HepG2 (cell line): ENCODE results near the gene ZNF292. TPM values are rescaled to one million over a fixed set of nuclear protein-coding genes. Genes with fewer than 3 reads are reported as not detected.

ENCODE experiments used
- ATAC-seq: fragments of 200-7000 bp; cut with Tn5 transposase; 3 replicates; pipeline ENCODE4 v1.9.1; 2020; ENCODE audit warnings: mild to moderate bottlenecking, moderate library complexity
- BruUV-seq: library from RNA; stranded (reverse); fragments of 400-500 nt; replicated peaks from 2 replicates; lab custom pipeline; 2021; lab: Mats Ljungman, UMichigan
- CTCF ChIA-PET: fragments of 300-600 bp; formaldehyde crosslinking; extraction: SDS; loops from one replicate; lab custom pipeline; 2021; ENCODE audit warnings: low total read pairs, inconsistent platforms, low intra/inter-chr PET ratio; lab: Yijun Ruan, JAX
- POLR2A ChIA-PET: fragments of 350-600 bp; sonication (Branson Sonifier 250); formaldehyde crosslinking; loops from one replicate; lab custom pipeline; 2020; ENCODE audit warnings: antibody characterized with exemption, inconsistent platforms; lab: Yijun Ruan, JAX
- DNase-seq: peaks from one replicate; pipeline ENCODE4 v3.0.0-alpha.2; 2015; ENCODE audit warnings: low spot score
- FAIRE-seq: peaks from 3 replicates; lab custom pipeline; 2011; peaks lifted over from hg19 to GRCh38; lab: Jason Lieb, UNC
- H2AFZ ChIP-seq: one replicate; pipeline ENCODE4 v1.6.1; 2011; ENCODE audit warnings: low read length, inconsistent platforms
- H3K27ac ChIP-seq: fragments of 300-600 bp; 3 replicates; pipeline ENCODE4 v1.8.0; 2011; ENCODE audit warnings: mixed run types, mild to moderate bottlenecking, mixed read lengths, low read length, inconsistent platforms; ENCODE audit not compliant: insufficient read depth; ENCODE audit errors: extremely low read length
- H3K27me3 ChIP-seq, 2 experiments: fragments of 200-600 bp in 1 of 2; 2 replicates in 1 of 2; 3 replicates in 1 of 2; pipeline versions ENCODE4 v1.6.0 to v1.8.0; 2011; ENCODE audit warnings: low read length in 2 of 2, mild to moderate bottlenecking in 2 of 2, moderate library complexity in 2 of 2, inconsistent platforms in 1 of 2; ENCODE audit not compliant: insufficient read depth in 2 of 2, control insufficient read depth in 1 of 2
- H3K36me3 ChIP-seq, 2 experiments: fragments of 200-600 bp in 1 of 2; replicated peaks in 1 of 2; 2 replicates in 1 of 2; 3 replicates in 1 of 2; pipeline versions ENCODE4 v1.5.1 to v1.8.0; 2011; ENCODE audit warnings: low read length in 2 of 2, inconsistent platforms in 1 of 2; ENCODE audit not compliant: insufficient read depth in 2 of 2, control insufficient read depth in 1 of 2
- H3K4me1 ChIP-seq: 2 replicates; pipeline ENCODE4 v1.5.1; 2012; ENCODE audit warnings: low read length, inconsistent platforms; ENCODE audit not compliant: insufficient read depth
- H3K4me2 ChIP-seq: 2 replicates; pipeline ENCODE4 v1.6.0; 2011; ENCODE audit warnings: low read depth, low read length, inconsistent platforms
- H3K4me3 ChIP-seq, 3 experiments: fragments of 200-600 bp in 1 of 3; sonication (generic), shearing (Covaris generic) in 1 of 3; replicated peaks in 1 of 3; 2 replicates each; pipeline ENCODE4 v1.5.1; 2011 to 2016; ENCODE audit warnings: low read length in 3 of 3, inconsistent platforms in 2 of 3, low read depth in 2 of 3, mild to moderate bottlenecking in 2 of 3, control low read depth in 1 of 3, mixed read lengths in 1 of 3; ENCODE audit not compliant: insufficient read depth in 1 of 3
- H3K79me2 ChIP-seq: one replicate; pipeline ENCODE4 v1.6.1; 2011; ENCODE audit warnings: low read length, inconsistent platforms; ENCODE audit not compliant: insufficient read depth
- H3K9ac ChIP-seq: 2 replicates; pipeline ENCODE4 v1.6.0; 2011; ENCODE audit warnings: mild to moderate bottlenecking, low read depth, low read length, inconsistent platforms; ENCODE audit not compliant: insufficient read depth
- H3K9me3 ChIP-seq: 2 replicates; pipeline ENCODE4 v1.5.1; 2012; ENCODE audit warnings: mild to moderate bottlenecking, low read length
- H4K20me1 ChIP-seq: 2 replicates; pipeline ENCODE4 v1.6.0; 2011; ENCODE audit warnings: inconsistent platforms, mild to moderate bottlenecking, low read length, moderate library complexity; ENCODE audit not compliant: insufficient read depth
- ELF4 ChIP-seq: sonication (generic); formaldehyde crosslinking; IDR thresholded peaks from 2 replicates; pipeline ENCODE4 v1.5.0; 2020; ENCODE audit warnings: missing genetic modification reagents, mild to moderate bottlenecking, moderate library complexity, borderline replicate concordance
- RBAK ChIP-seq: sonication (generic); formaldehyde crosslinking; IDR thresholded peaks from 2 replicates; pipeline ENCODE4 v1.5.1; 2020; ENCODE audit warnings: mild to moderate bottlenecking, missing genetic modification reagents
- ZNF660 ChIP-seq: sonication (generic); formaldehyde crosslinking; IDR thresholded peaks from 2 replicates; pipeline ENCODE4 v1.5.1; 2020; ENCODE audit warnings: mild to moderate bottlenecking, low read depth, missing genetic modification reagents, borderline replicate concordance
- WGBS: methylation state at CpG from one replicate; pipeline ENCODE4 v1.1.6; 2017; ENCODE audit warnings: low lambda C conversion rate; 5-methylcytosine and 5-hydroxymethylcytosine counted together
- in situ Hi-C: cut with HindIII; loops from 2 replicates; pipeline ENCODE4 v1.10.0; 2017; ENCODE audit warnings: low pct_unique_long_range_greater_than_20kb; ENCODE audit not compliant: extremely low pct_ligation_motif_present
- intact Hi-C: fragments of 100-400 bp; cut with micrococcal nuclease; formaldehyde crosslinking; loops from one replicate; pipeline ENCODE4 v1.10.0; 2022; ENCODE audit not compliant: unreplicated experiment
- polyA plus RNA-seq, 8 experiments: library from polyadenylated mRNA; depleted of rRNA in 3 of 8; stranded (reverse) in 7 of 8; unstranded in 1 of 8; fragments of >200 nt; fragmentation: Illumina TruSeq in 4 of 8; extraction: Trizol in 4 of 8; gene quantifications; 2 replicates each; pipeline versions ENCODE4 v1.2.1 to v1.2.3, GENCODE V29; 2011 to 2016; ENCODE audit warnings: low read depth in 4 of 8, missing spikeins in 1 of 8, mixed read lengths in 1 of 8; ENCODE audit not compliant: insufficient read depth in 1 of 8
- total RNA-seq, 5 experiments: library from RNA; depleted of rRNA; stranded (reverse); fragments of >200 nt; fragmentation: Illumina TruSeq; extraction: Trizol; gene quantifications; 2 replicates each; pipeline ENCODE4 v1.2.3, GENCODE V29; 2016; ENCODE audit warnings: low read depth in 1 of 5
- TF ChIP-seq, protein P1 (sequence below): fragments of 450-650 bp; IDR thresholded peaks from 2 replicates; pipeline ENCODE4 v1.6.1; 2016
- TF ChIP-seq, protein P2 (sequence below): IDR thresholded peaks from 2 replicates; pipeline ENCODE4 v1.6.1; 2018; ENCODE audit warnings: missing genetic modification reagents, mild to moderate bottlenecking, missing compliant biosample characterization
- TF ChIP-seq, protein P3 (sequence below): sonication (generic); formaldehyde crosslinking; IDR thresholded peaks from 2 replicates; pipeline ENCODE4 v1.4.0; 2020; ENCODE audit warnings: missing genetic modification reagents, borderline replicate concordance
- TF ChIP-seq, protein P4 (sequence below): sonication (generic); formaldehyde crosslinking; IDR thresholded peaks from 2 replicates; pipeline ENCODE4 v1.4.0; 2020; ENCODE audit warnings: missing genetic modification reagents

Gene ZNF292
- total and polyA plus RNA-seq, 2 of the 13 experiments (the other 11 are each of a cell fraction or from before 2014, with no cell fraction given) = 9.9 to 12.8 TPM

DNA sequence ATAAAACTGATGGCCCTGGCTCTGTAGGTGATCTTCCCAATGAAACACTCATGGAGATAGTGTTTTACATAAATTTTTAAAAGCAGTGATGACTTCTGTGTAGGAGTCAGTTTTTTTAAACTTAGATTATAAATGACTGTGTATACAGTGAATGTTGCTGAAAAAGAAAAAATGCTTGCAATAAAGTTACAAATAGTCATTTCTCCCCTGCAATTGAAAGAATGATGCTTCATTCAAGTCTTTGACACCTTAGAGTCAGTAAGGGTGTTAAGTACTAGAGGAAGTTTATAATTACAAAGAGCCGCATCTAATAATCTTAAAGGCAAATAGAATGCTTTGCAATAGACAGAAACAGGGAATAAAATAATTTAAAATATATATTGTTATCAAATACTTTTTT, 27.6 kb downstream of the ZNF292 start:
- peaks cover 3 to 50% of the 10 kb centered on the region in 2 experiments for H3K36me3 ChIP-seq
- H3K27ac ChIP-seq = no peak overlapping the region
- H3K9ac ChIP-seq = no peak overlapping the region
- H3K4me3 ChIP-seq = no peak overlapping the region
- no TSS peak for BruUV-seq
- intact Hi-C loops (no loop called here), in situ Hi-C loops (no loop called here)
- POLR2A ChIA-PET = no interaction called here
- H3K4me2 ChIP-seq = no peak overlapping the region
- H3K27me3 ChIP-seq = no peaks in the 10 kb centered on the region
- H3K9me3 ChIP-seq = no peaks in the 10 kb centered on the region
- WGBS = 95% methylated on average over 1 of the region's 1 CpG
- CTCF ChIA-PET = no interaction called here
- H3K4me1 ChIP-seq = no peaks in the 10 kb centered on the region
- no peak for ATAC-seq
- peaks cover 98% of the 10 kb centered on the region for H3K79me2 ChIP-seq
- no peak for FAIRE-seq
- DNase-seq = no peak
- H2AFZ ChIP-seq = no peak overlapping the region
- no peak for TF ChIP-seq ELF4 (CRISPR knock-in tag)
- TF ChIP-seq, protein P1, sequence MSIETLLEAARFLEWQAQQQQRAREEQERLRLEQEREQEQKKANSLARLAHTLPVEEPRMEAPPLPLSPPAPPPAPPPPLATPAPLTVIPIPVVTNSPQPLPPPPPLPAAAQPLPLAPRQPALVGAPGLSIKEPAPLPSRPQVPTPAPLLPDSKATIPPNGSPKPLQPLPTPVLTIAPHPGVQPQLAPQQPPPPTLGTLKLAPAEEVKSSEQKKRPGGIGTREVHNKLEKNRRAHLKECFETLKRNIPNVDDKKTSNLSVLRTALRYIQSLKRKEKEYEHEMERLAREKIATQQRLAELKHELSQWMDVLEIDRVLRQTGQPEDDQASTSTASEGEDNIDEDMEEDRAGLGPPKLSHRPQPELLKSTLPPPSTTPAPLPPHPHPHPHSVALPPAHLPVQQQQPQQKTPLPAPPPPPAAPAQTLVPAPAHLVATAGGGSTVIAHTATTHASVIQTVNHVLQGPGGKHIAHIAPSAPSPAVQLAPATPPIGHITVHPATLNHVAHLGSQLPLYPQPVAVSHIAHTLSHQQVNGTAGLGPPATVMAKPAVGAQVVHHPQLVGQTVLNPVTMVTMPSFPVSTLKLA = no peak
- TF ChIP-seq, protein P2, sequence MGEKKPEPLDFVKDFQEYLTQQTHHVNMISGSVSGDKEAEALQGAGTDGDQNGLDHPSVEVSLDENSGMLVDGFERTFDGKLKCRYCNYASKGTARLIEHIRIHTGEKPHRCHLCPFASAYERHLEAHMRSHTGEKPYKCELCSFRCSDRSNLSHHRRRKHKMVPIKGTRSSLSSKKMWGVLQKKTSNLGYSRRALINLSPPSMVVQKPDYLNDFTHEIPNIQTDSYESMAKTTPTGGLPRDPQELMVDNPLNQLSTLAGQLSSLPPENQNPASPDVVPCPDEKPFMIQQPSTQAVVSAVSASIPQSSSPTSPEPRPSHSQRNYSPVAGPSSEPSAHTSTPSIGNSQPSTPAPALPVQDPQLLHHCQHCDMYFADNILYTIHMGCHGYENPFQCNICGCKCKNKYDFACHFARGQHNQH (CRISPR knock-in tag) = no peak
- no peak for TF ChIP-seq RBAK (CRISPR knock-in tag)
- TF ChIP-seq, protein P3, sequence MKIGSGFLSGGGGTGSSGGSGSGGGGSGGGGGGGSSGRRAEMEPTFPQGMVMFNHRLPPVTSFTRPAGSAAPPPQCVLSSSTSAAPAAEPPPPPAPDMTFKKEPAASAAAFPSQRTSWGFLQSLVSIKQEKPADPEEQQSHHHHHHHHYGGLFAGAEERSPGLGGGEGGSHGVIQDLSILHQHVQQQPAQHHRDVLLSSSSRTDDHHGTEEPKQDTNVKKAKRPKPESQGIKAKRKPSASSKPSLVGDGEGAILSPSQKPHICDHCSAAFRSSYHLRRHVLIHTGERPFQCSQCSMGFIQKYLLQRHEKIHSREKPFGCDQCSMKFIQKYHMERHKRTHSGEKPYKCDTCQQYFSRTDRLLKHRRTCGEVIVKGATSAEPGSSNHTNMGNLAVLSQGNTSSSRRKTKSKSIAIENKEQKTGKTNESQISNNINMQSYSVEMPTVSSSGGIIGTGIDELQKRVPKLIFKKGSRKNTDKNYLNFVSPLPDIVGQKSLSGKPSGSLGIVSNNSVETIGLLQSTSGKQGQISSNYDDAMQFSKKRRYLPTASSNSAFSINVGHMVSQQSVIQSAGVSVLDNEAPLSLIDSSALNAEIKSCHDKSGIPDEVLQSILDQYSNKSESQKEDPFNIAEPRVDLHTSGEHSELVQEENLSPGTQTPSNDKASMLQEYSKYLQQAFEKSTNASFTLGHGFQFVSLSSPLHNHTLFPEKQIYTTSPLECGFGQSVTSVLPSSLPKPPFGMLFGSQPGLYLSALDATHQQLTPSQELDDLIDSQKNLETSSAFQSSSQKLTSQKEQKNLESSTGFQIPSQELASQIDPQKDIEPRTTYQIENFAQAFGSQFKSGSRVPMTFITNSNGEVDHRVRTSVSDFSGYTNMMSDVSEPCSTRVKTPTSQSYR (CRISPR knock-in tag) = no peak
- TF ChIP-seq, protein P4, sequence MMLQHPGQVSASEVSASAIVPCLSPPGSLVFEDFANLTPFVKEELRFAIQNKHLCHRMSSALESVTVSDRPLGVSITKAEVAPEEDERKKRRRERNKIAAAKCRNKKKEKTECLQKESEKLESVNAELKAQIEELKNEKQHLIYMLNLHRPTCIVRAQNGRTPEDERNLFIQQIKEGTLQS = no peak
- no peak for TF ChIP-seq ZNF660 (CRISPR knock-in tag)
- peaks cover 78% of the 10 kb centered on the region for H4K20me1 ChIP-seq
